Dendritic cell treated with granulocyte-macrophage colony-stimulating factor and Interleukin-4, amounts not matched to agents 40 ng/mL and 50 ng/mL, for 4 days (primary cell): ENCODE measurements around the gene C20orf202.
A peak's percentile ranks its signal among the peaks of the same experiment; 100 is the strongest.
"Not testable (repeated sequence)": the region's sequence is repeated elsewhere in the genome, so short reads cannot be mapped to it uniquely, and the experiment has no call there.

Source experiments
- H3K27ac Mint-ChIP-seq: one replicate; pipeline ENCODE4 v1.8.0; 2022; ENCODE audit warnings: mild to moderate bottlenecking, mixed read lengths
- H3K27me3 Mint-ChIP-seq: one replicate; pipeline ENCODE4 v1.8.0; 2022; ENCODE audit warnings: mild to moderate bottlenecking, mixed read lengths
- H3K36me3 Mint-ChIP-seq: one replicate; pipeline ENCODE4 v1.8.0; 2022; ENCODE audit warnings: low read depth, mixed read lengths
- H3K4me1 Mint-ChIP-seq: one replicate; pipeline ENCODE4 v1.8.0; 2022; ENCODE audit warnings: low read depth, mixed read lengths
- H3K4me3 Mint-ChIP-seq: one replicate; pipeline ENCODE4 v1.8.0; 2022; ENCODE audit warnings: mild to moderate bottlenecking, moderate library complexity, mixed read lengths
- H3K9me3 Mint-ChIP-seq: one replicate; pipeline ENCODE4 v1.8.0; 2022; ENCODE audit warnings: mixed read lengths
- intact Hi-C: fragments of 100-400 bp; cut with micrococcal nuclease; formaldehyde crosslinking; loops from one replicate; pipeline ENCODE4 v1.15.0; 2022

The C20orf202 gene

DNA sequence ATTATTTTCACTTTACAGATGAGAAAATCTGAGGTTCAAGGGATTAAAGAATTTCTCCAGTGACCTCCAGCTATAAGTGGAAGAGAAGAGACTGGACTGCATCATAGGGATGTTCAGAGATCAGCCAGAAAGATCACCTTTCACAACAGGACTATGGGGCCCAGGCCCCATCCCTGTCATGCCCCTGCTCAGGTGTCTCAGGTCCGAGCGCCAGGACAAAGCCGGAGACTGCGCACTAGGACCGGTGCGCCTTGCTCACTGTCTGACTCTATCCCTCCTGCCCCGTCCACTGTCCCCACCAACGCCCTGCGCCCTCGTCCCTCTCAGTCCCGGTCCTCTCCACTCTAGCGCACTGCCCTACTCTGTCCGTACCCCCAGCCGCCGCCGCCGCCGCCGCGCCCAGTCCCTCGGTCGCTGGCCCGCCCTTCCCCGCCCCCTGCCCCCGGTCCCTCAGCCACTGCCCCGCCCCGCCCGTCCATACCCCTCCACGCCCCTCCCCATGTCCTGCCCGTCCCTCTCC is 22.1 kb downstream of the C20orf202 start:
- intact Hi-C loops, result no loop called here
- Mint-ChIP-seq H3K4me1 (peaks cover 12% of the 10 kb centered on the region), H3K4me3 (peak overlapping the region; percentile 64), H3K9me3 (no peaks in the 10 kb centered on the region), H3K27me3 (peaks cover 57% of the 10 kb centered on the region), H3K27ac (no peak overlapping the region), H3K36me3 (no peaks in the 10 kb centered on the region)

DNA sequence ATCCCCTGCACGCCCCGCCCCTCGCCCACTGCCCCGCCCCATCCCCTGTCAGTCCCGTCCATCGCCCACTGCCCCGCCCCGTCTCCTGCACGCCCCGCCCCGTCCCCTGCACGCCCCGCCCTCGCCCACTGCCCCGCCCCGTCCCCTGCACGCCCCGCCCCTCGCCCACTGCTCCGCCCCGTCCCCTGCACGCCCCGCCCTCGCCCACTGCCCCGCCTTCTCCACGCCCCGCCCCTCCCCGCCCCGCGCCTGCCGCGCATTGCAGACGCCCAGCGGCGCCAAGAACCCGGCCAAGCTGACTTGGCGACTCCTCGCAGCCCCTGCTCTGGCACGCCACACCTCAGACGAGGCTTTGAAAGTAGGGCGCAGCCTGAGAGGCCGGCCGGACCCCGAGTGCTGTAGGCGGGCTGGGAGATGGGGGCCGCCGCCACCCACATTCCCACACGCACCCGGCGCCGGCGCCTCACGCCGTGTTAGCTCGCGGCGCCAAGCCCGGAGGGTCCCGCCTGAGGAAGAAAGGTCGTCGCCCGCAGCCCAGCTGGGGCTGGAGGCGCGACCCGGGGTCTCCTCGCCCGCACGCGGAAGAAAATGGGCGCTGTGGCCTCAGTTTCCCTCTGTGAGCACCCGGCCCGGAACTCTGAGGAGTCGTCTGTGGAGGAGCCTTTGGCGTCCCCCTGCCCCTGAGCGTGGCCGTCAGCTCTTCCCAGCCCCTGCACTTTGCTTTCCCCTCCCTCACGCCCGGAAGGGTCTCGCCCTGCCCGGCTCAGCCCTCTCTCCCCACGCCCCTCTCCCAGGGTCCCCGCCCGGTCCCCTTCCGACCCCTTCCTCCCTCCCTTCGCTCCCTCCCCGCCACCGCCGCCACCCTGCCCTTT is 22.8 kb downstream of the C20orf202 start, which contains the start of gene RAD21L1:
RAD21L1 (plus strand) TSS at position 262 of the 872 bp plus-strand sequence. CDS start 2,410 bp downstream, outside the sequence.
- H3K27me3 Mint-ChIP-seq, result peaks cover 57% of the 10 kb centered on the region
- H3K4me1 Mint-ChIP-seq, result peaks cover 12% of the 10 kb centered on the region
- no peaks in the 10 kb centered on the region for H3K9me3 Mint-ChIP-seq
- no peaks in the 10 kb centered on the region for H3K36me3 Mint-ChIP-seq
- intact Hi-C loops, result no loop called here
- no peak within 1 kb of the TSS for H3K27ac Mint-ChIP-seq
- peak within 1 kb of the TSS; percentile 71 for H3K4me3 Mint-ChIP-seq

DNA sequence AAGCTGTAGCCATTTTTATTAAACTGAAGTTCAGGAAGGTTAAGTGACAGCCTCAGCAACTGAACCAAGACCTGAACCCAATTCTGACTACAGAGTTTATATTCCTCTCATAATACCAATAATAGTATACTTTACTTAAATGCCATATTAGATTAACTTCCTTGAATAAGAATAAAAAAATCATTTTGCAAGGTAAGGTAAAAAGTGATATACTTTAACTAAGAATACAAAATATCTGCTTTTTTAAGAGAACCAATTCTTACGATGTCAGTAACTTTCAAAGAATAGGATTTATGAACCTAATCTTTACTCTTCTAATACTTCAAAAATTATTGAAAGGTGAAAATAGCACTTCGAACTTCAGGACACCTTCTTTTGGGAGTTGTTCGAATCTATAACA is 26.3 kb downstream of the C20orf202 start:
- intact Hi-C loops, result no loop called here
- H3K27me3 Mint-ChIP-seq, result peaks cover 41% of the 10 kb centered on the region
- no peak overlapping the region for H3K4me3 Mint-ChIP-seq
- no peak overlapping the region for H3K27ac Mint-ChIP-seq
- H3K36me3 Mint-ChIP-seq, result no peaks in the 10 kb centered on the region
- H3K9me3 Mint-ChIP-seq, result no peaks in the 10 kb centered on the region
- H3K4me1 Mint-ChIP-seq, result peaks cover 12% of the 10 kb centered on the region

GRCh38 chr20:1232286-1233111 is 29.2 kb downstream of the C20orf202 start:
- Mint-ChIP-seq H3K4me3 (no peak overlapping the region), H3K27ac (no peak overlapping the region), H3K4me1 (no peaks in the 10 kb centered on the region), H3K36me3 (no peaks in the 10 kb centered on the region), H3K9me3 (no peaks in the 10 kb centered on the region), H3K27me3 (peaks cover 32% of the 10 kb centered on the region)
- intact Hi-C loops, result no loop called here

DNA sequence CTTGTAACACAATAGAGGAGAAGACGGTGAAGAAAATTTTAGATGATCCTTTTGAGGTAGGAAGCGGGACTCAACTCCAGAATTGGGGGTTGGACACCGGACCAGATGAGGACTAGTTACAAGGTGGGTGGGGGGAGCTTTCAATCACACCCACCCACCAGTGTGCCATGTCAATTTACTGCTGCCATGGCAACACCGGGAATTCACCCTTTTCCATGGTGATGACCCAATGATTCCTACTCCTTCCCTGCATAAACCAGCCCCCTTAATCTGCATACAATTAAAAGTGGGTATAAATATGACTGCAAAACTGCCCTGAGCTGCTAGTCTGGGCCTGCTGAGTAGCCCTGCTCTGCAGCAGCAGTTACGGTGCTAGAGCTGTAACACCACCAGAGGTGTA is 37.3 kb downstream of the C20orf202 start:
- no peak overlapping the region for H3K27ac Mint-ChIP-seq
- no peaks in the 10 kb centered on the region for H3K36me3 Mint-ChIP-seq
- no peaks in the 10 kb centered on the region for H3K4me1 Mint-ChIP-seq
- no peaks in the 10 kb centered on the region for H3K9me3 Mint-ChIP-seq
- intact Hi-C loops, result no loop called here
- no peak overlapping the region for H3K4me3 Mint-ChIP-seq
- peaks cover 36% of the 10 kb centered on the region for H3K27me3 Mint-ChIP-seq

DNA sequence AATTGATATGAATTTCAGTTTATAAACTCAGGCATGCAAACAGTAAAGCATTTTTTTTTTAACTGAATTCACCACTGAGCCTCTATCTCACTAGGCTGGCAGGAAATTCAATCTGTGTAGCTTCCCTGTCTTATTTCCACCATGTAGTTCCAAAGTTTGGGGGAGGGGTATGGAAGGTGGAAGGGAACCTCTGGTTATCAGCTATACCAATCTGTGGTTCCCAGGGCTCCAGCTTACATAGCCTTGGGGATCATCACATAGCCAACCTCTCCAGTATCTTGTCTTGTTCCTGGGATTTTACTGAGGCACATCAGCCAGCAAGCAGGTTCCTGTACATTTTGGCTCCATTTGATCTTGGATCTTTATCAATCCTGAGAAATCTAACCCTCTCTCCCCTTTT is 38.2 kb downstream of the C20orf202 start:
- Mint-ChIP-seq H3K36me3 (no peaks in the 10 kb centered on the region), H3K27ac (no peak overlapping the region), H3K4me1 (no peaks in the 10 kb centered on the region), H3K9me3 (no peaks in the 10 kb centered on the region), H3K4me3 (no peak overlapping the region), H3K27me3 (peaks cover 32% of the 10 kb centered on the region)
- intact Hi-C loops, result no loop called here

GRCh38 chr20:1242099-1242498 is 38.8 kb downstream of the C20orf202 start:
- H3K4me1 Mint-ChIP-seq, result no peaks in the 10 kb centered on the region
- intact Hi-C loops, result no loop called here
- H3K36me3 Mint-ChIP-seq, result no peaks in the 10 kb centered on the region
- no peaks in the 10 kb centered on the region for H3K9me3 Mint-ChIP-seq
- peaks cover 30% of the 10 kb centered on the region for H3K27me3 Mint-ChIP-seq
- no peak overlapping the region for H3K27ac Mint-ChIP-seq
- H3K4me3 Mint-ChIP-seq, result no peak overlapping the region

GRCh38 chr20:1242530-1242929 is 39.3 kb downstream of the C20orf202 start:
- no peak overlapping the region for H3K4me3 Mint-ChIP-seq

DNA sequence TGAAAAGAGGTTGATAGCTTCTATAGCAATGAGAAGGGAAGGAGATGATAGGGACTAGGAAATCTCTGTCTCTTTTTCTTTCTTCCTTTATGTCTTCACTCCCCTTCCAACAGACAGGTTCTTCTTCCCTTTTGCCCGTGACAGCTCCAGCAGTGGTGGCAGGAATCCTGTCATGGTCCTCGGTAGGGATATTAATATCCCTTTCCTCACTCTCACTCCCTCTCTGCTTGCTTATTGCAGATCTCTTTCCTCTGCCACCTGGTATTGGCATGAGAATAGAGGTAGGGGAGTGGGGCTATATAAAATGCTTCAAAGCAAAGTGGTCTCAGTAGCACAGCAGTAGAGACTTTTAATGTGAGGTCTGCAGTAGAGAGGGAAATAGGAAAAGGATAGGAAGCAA is 42.3 kb downstream of the C20orf202 start:
- intact Hi-C loops, result no loop called here

More at GRCh38 chr20:1242530-1242929, 39.3 kb downstream of the C20orf202 start:
- Mint-ChIP-seq H3K27me3 (peaks cover 27% of the 10 kb centered on the region), H3K36me3 (no peaks in the 10 kb centered on the region), H3K4me1 (no peaks in the 10 kb centered on the region), H3K27ac (no peak overlapping the region), H3K9me3 (no peaks in the 10 kb centered on the region)
- intact Hi-C loops, result no loop called here

GRCh38 chr20:1247689-1248088 is 44.4 kb downstream of the C20orf202 start:
- no peak overlapping the region for H3K27ac Mint-ChIP-seq
- intact Hi-C loops, result no loop called here
- no peaks in the 10 kb centered on the region for H3K4me1 Mint-ChIP-seq
- H3K9me3 Mint-ChIP-seq, result no peaks in the 10 kb centered on the region
- H3K27me3 Mint-ChIP-seq, result peaks cover 20% of the 10 kb centered on the region
- H3K36me3 Mint-ChIP-seq, result no peaks in the 10 kb centered on the region
- H3K4me3 Mint-ChIP-seq, result no peak overlapping the region

More for the DNA sequence above, 42.3 kb downstream of the C20orf202 start:
- H3K36me3 Mint-ChIP-seq, result no peaks in the 10 kb centered on the region
- no peak overlapping the region for H3K27ac Mint-ChIP-seq
- H3K4me1 Mint-ChIP-seq, result no peaks in the 10 kb centered on the region
- no peaks in the 10 kb centered on the region for H3K9me3 Mint-ChIP-seq
- no peak overlapping the region for H3K4me3 Mint-ChIP-seq
- peaks cover 23% of the 10 kb centered on the region for H3K27me3 Mint-ChIP-seq

- H3K9me3 Mint-ChIP-seq, H3K4me1 Mint-ChIP-seq, H3K36me3 Mint-ChIP-seq, H3K27ac Mint-ChIP-seq, intact Hi-C loops, H3K4me3 Mint-ChIP-seq: not testable (repeated sequence)
- peaks cover 22% of the 10 kb centered on the region for H3K27me3 Mint-ChIP-seq
Measured at GRCh38 chr20:1250282-1250681, 47.0 kb downstream of the C20orf202 start.

GRCh38 chr20:1252416-1252815 is 49.2 kb downstream of the C20orf202 start:
- intact Hi-C loops, result no loop called here
- H3K4me3 Mint-ChIP-seq, result no peak overlapping the region
- H3K27me3 Mint-ChIP-seq, result peaks cover 27% of the 10 kb centered on the region
- H3K4me1 Mint-ChIP-seq, result no peaks in the 10 kb centered on the region
- H3K9me3 Mint-ChIP-seq, result no peaks in the 10 kb centered on the region
- no peaks in the 10 kb centered on the region for H3K36me3 Mint-ChIP-seq
- no peak overlapping the region for H3K27ac Mint-ChIP-seq

DNA sequence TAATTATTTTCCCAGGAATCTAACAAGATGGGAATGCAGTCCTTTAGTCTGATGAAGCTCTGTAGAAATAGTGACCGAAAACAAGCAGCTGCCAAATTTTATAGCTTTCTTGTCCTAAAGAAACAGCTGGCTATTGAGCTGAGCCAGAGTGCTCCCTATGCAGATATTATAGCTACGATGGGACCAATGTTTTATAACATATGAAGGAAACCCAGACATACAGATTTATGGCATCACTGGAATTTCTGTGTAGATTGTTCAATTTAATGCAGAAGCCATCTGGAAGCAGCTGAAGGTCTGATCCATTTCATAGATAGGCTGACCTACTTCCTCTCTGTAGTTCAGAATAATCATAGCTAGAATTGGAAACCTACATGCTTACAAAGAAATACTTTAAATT is 51.0 kb downstream of the C20orf202 start:
- Mint-ChIP-seq H3K27ac (no peak overlapping the region), H3K4me3 (no peak overlapping the region), H3K9me3 (no peaks in the 10 kb centered on the region), H3K36me3 (no peaks in the 10 kb centered on the region), H3K4me1 (no peaks in the 10 kb centered on the region), H3K27me3 (peaks cover 27% of the 10 kb centered on the region)
- intact Hi-C loops, result no loop called here

- no peaks in the 10 kb centered on the region for H3K36me3 Mint-ChIP-seq
- no peaks in the 10 kb centered on the region for H3K4me1 Mint-ChIP-seq
- H3K27me3 Mint-ChIP-seq, result peaks cover 27% of the 10 kb centered on the region
- intact Hi-C loops, result no loop called here
- H3K4me3 Mint-ChIP-seq, result no peak overlapping the region
- no peak overlapping the region for H3K27ac Mint-ChIP-seq
- H3K9me3 Mint-ChIP-seq, result no peaks in the 10 kb centered on the region
Measured at GRCh38 chr20:1255675-1256074, 52.4 kb downstream of the C20orf202 start.
